Measurements from ENCODE around the gene SLC7A1. TPM values are rescaled to one million over a fixed set of nuclear protein-coding genes. Genes with fewer than 3 reads are reported as not detected.
A peak's percentile ranks its signal among the peaks of the same experiment; 100 is the strongest.

SLC7A1 gene
- total RNA-seq, 1 donor from 2014 or later: 43.2 TPM

DNA sequence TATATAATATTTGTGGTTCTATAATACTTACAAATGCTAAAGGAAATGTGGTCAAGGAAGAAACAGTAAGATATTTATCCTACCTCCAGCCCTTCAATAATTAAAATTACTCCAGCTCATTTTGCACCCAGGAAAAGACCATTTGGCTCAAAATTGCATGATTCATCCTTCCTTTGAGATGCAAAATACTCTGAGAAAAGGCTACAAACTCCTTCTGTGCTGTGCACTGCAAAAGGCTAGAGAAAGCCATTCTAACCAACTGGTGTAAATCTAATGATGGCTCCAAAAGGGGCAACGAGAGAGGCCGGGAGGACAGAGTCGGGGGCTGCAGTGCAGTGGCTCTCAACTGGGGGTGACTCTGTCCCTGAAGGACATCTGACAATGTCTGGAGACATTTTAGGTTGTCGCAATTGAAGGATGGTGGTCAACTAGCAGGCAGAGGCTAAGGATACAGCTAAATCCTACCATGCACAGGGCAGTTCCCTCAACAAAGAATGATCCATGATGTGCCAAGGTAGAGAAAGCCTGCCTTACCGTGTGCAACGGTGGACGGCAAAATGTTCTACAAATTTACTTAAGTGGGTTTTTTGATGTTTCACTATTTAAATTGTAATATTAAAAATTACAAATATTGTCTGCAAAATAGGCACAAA, 32.6 kb downstream of the SLC7A1 start:
- Histone ChIP-seq H3K9me3 (no peaks in the 10 kb centered on the region), H3K27me3 (no peaks in the 10 kb centered on the region), H3K27ac (no peak overlapping the region), H3K4me1 (peaks cover 5% of the 10 kb centered on the region), H3K4me3 (no peak overlapping the region), H3K36me3 (no peaks in the 10 kb centered on the region)
- no peak for DNase-seq (ENCODE audit: extremely low spot score in 2 of 2)
- TF ChIP-seq POLR2AphosphoS5 (IDR thresholded peaks at IDR 0.05; ENCODE audit: insufficient read depth in 1 of 2, low read depth in 1 of 2): no peak
- TF ChIP-seq, protein P1, sequence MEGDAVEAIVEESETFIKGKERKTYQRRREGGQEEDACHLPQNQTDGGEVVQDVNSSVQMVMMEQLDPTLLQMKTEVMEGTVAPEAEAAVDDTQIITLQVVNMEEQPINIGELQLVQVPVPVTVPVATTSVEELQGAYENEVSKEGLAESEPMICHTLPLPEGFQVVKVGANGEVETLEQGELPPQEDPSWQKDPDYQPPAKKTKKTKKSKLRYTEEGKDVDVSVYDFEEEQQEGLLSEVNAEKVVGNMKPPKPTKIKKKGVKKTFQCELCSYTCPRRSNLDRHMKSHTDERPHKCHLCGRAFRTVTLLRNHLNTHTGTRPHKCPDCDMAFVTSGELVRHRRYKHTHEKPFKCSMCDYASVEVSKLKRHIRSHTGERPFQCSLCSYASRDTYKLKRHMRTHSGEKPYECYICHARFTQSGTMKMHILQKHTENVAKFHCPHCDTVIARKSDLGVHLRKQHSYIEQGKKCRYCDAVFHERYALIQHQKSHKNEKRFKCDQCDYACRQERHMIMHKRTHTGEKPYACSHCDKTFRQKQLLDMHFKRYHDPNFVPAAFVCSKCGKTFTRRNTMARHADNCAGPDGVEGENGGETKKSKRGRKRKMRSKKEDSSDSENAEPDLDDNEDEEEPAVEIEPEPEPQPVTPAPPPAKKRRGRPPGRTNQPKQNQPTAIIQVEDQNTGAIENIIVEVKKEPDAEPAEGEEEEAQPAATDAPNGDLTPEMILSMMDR (IDR thresholded peaks at IDR 0.05): no peak
- no peak for TF ChIP-seq POLR2A (IDR thresholded peaks at IDR 0.05)
- intact Hi-C loops (cut with DNase I): no loop called here

DNA sequence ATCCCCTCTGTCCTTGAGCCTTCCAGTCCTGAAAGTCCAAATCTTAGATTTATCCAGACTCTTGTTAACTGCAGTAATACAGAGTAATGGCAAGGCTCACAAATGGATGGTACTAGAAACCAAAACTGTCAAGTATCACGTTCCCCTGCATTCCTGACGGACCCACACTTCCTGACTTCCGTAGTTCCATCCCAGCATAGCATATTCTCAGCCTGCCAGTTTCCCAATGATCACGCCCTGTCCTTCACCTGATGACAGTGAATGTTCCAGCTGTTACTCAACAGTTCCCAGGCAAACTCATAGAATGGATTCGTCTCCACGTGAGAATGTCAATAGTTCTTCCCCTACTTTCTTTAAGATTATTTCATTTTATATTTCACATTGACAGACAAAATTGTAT, 33.6 kb downstream of the SLC7A1 start:
- H3K27ac ChIP-seq: no peak overlapping the region
- TF ChIP-seq POLR2A (IDR thresholded peaks at IDR 0.05) (no peak), POLR2AphosphoS5 (IDR thresholded peaks at IDR 0.05; ENCODE audit: insufficient read depth in 1 of 2, low read depth in 1 of 2) (peak in 1 of 2 donors; percentile 44)
- TF ChIP-seq, protein P1 (IDR thresholded peaks at IDR 0.05): no peak
- intact Hi-C loops (cut with DNase I): no loop called here

DNA sequence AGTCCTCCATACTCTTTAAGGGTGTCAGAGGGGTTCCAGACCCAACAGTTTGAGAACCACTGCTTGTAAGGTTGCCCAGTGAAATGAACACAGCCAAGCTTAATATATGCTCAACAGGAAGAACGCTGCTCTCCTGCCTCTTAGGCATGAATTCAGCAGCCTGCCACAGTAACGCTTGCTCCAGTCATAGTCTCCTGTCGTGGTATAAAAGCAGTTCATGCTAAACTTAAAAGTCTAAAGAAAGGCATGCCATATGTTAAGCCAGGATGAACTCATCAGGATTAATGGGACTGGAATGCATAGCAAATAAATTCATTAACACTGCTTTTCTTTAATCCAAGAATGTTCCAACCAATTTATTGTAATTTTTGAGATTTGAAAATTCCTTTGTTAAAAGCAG, 38.7 kb downstream of the SLC7A1 start:
- no peaks in the 10 kb centered on the region for H3K9me3 ChIP-seq
- H3K27ac ChIP-seq: no peak overlapping the region
- TF ChIP-seq POLR2AphosphoS5 (IDR thresholded peaks at IDR 0.05; ENCODE audit: insufficient read depth in 1 of 2, low read depth in 1 of 2): no peak
- TF ChIP-seq, protein P1 (IDR thresholded peaks at IDR 0.05): no peak
- TF ChIP-seq POLR2A (IDR thresholded peaks at IDR 0.05): no peak
- DNase-seq (ENCODE audit: extremely low spot score in 2 of 2): no peak
- intact Hi-C loops (cut with DNase I): no loop called here
- no peaks in the 10 kb centered on the region for H3K27me3 ChIP-seq
- H3K4me1 ChIP-seq: no peaks in the 10 kb centered on the region
- no peak overlapping the region for H3K4me3 ChIP-seq
- H3K36me3 ChIP-seq: peaks cover 0 to 11% of the 10 kb centered on the region in 2 donors

More for the DNA sequence above, 33.6 kb downstream of the SLC7A1 start:
- no peaks in the 10 kb centered on the region for H3K36me3 ChIP-seq
- no peaks in the 10 kb centered on the region for H3K9me3 ChIP-seq
- DNase-seq (ENCODE audit: extremely low spot score in 2 of 2): no peak
- no peak overlapping the region for H3K4me3 ChIP-seq
- no peaks in the 10 kb centered on the region for H3K27me3 ChIP-seq
- peaks cover 5% of the 10 kb centered on the region for H3K4me1 ChIP-seq

DNA sequence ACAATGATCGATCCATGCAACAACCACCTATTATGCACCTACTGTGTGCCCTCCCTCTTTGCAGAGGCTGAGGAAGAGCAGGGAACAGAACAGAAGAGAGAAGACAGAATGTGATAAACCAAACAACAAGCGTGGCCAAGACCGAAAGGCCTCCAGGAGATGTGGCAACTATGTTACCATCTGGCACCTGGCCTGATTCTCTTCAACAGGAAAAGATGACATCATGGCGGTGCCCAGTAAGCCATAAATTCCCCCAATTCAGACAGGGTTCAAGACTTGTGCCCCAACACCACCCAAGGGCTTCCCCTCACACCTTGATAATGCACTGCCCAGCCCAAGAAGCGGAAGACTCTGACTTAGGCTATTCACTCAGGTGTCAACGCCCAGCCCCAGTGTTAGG, 44.3 kb downstream of the SLC7A1 start:
- Histone ChIP-seq H3K27me3 (no peaks in the 10 kb centered on the region), H3K4me1 (peaks cover 11% of the 10 kb centered on the region), H3K9me3 (no peaks in the 10 kb centered on the region), H3K36me3 (peaks cover 0 to 16% of the 10 kb centered on the region in 2 donors), H3K27ac (no peak overlapping the region), H3K4me3 (no peak overlapping the region)
- TF ChIP-seq POLR2AphosphoS5 (IDR thresholded peaks at IDR 0.05; ENCODE audit: insufficient read depth in 1 of 2, low read depth in 1 of 2) (no peak), POLR2A (IDR thresholded peaks at IDR 0.05) (no peak)
- TF ChIP-seq, protein P1 (IDR thresholded peaks at IDR 0.05): no peak
- intact Hi-C loops (cut with DNase I): no loop called here
- DNase-seq (ENCODE audit: extremely low spot score in 2 of 2): no peak

DNA sequence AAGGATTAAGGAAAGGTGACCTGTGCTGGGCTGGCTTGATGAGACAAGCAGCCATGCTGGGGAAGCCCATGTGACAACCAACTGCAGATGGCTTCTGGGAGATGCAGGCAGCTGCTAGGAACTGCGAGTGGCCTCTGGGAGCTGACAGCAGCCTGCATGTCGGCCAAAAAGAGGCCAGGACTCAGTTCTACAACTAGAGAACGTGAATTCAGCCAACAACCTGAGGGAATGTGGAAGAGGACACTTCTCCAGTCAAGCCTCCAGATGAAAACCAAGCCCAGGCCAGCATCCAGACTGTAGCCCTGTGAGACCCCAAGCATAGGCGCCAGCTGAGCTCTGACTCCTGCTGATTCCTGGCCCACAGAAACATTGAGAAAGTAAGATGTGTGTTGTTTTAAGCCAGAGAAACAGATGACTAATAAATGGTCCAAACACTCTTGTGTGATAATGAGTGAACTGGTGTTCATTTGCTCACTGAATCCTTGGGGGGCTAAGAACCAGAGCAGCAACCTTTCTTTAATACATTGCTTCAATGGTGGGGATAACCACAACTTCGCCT, 45.0 kb downstream of the SLC7A1 start:
- H3K4me1 ChIP-seq: peaks cover 13% of the 10 kb centered on the region
- no peaks in the 10 kb centered on the region for H3K27me3 ChIP-seq
- H3K27ac ChIP-seq: no peak overlapping the region
- TF ChIP-seq, protein P1 (IDR thresholded peaks at IDR 0.05): no peak
- intact Hi-C loops (cut with DNase I): no loop called here
- H3K36me3 ChIP-seq: peaks cover 0 to 16% of the 10 kb centered on the region in 2 donors
- DNase-seq (ENCODE audit: extremely low spot score in 2 of 2): no peak
- no peaks in the 10 kb centered on the region for H3K9me3 ChIP-seq
- no peak overlapping the region for H3K4me3 ChIP-seq

Measured in vagina (tissue), 2 donors.